ENCODE results near the gene OR10S1. TPM values are rescaled to one million over a fixed set of nuclear protein-coding genes. Genes with fewer than 3 reads are reported as not detected.
A peak's percentile ranks its signal among the peaks of the same experiment; 100 is the strongest.

OR10S1 gene
- polyA plus RNA-seq, 6 donors from 2014 or later, result not detected

DNA sequence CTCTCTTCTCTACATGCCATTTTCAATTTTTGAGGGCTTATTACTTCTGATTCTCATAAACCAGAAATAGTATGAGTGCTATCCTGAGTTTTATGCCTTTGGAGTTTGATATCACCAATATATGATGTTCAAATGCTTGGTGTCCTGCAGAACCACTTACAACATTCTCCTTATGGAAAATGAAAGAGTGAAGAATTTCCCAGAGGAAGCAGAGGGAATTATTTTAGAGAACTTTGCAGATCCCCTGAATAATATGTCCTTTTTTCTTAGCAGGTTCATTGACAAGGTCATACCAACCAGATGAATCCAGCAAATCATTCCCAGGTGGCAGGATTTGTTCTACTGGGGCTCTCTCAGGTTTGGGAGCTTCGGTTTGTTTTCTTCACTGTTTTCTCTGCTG, 38.3 kb downstream of the OR10S1 start, which contains the start of gene OR4D5:
Gene OR4D5, plus strand, starts transcription at position 301 of the 400 bp plus-strand sequence. Its CDS starts 0 bp downstream, at position 301.
- H3K4me3 Mint-ChIP-seq, result no peak within 1 kb of the TSS
- H3K4me1 Mint-ChIP-seq, result no peaks in the 10 kb centered on the region
- DNase-seq (no peak), ATAC-seq (ENCODE audit: low read depth in 2 of 2) (no peak)
- H3K36me3 Mint-ChIP-seq, result no peaks in the 10 kb centered on the region
- peaks cover 0 to 12% (median 2%) of the 10 kb centered on the region in 7 donors for H3K9me3 Mint-ChIP-seq
- H3K27me3 Mint-ChIP-seq, result peaks cover 0 to 8% (median 0%) of the 10 kb centered on the region in 3 donors
- peak within 1 kb of the TSS in 1 of 6 donors; percentile 45 for H3K27ac Mint-ChIP-seq

Other genes starting within 250 kb of the OR10S1 start
- gene ZNF202, start 236.1 kb downstream of the OR10S1 start, polyA plus RNA-seq (ENCODE audit: low read depth in 6 of 6), result 10 to 100 TPM in 2 of 6 donors, 1 to 10 TPM in 3, not detected in 1; 6.3 to 16.4 (median 8.8) TPM
- gene OR6X1, start 223.3 kb downstream of the OR10S1 start, polyA plus RNA-seq (ENCODE audit: low read depth in 6 of 6), result not detected
- gene OR6M1, start 171.4 kb downstream of the OR10S1 start, polyA plus RNA-seq (ENCODE audit: low read depth in 6 of 6), result not detected
- not detected for gene TMEM225, start 92.1 kb downstream of the OR10S1 start, polyA plus RNA-seq (ENCODE audit: low read depth in 6 of 6)
- not detected for gene OR8D4, start 75.6 kb downstream of the OR10S1 start, polyA plus RNA-seq (ENCODE audit: low read depth in 6 of 6)
- gene OR4D5, start 38.2 kb downstream of the OR10S1 start, polyA plus RNA-seq (ENCODE audit: low read depth in 6 of 6), result not detected
- gene OR6T1, start 33.9 kb downstream of the OR10S1 start, polyA plus RNA-seq (ENCODE audit: low read depth in 6 of 6), result not detected
- not detected for gene OR10G6, start 17.4 kb upstream of the OR10S1 start, polyA plus RNA-seq (ENCODE audit: low read depth in 6 of 6)
- not detected for gene OR10G4, start 35.2 kb upstream of the OR10S1 start, polyA plus RNA-seq (ENCODE audit: low read depth in 6 of 6)
- gene OR10G9, start 45.2 kb upstream of the OR10S1 start, polyA plus RNA-seq (ENCODE audit: low read depth in 6 of 6), result not detected
- gene OR10G8, start 49.0 kb upstream of the OR10S1 start, polyA plus RNA-seq (ENCODE audit: low read depth in 6 of 6), result not detected
- gene OR10G7, start 63.5 kb upstream of the OR10S1 start, polyA plus RNA-seq (ENCODE audit: low read depth in 6 of 6), result not detected
- 10 to 100 TPM in 4 of 6 donors, 1 to 10 TPM in 1, not detected in 1; 4.5 to 15.8 (median 11.6) TPM for gene VWA5A, start 137.7 kb upstream of the OR10S1 start, polyA plus RNA-seq (ENCODE audit: low read depth in 6 of 6)
- not detected for gene OR10D3, start 205.6 kb upstream of the OR10S1 start, polyA plus RNA-seq (ENCODE audit: low read depth in 6 of 6)

All from naive B cell (primary cell).